Heart left ventricle (tissue), 16 donors: Measurements from ENCODE around the gene TMC6. TPM values are rescaled to one million over a fixed set of nuclear protein-coding genes. Genes with fewer than 3 reads are reported as not detected.

Source experiments
- ATAC-seq, 4 donors: fragments of 200-7000 bp; cut with Tn5 transposase; one replicate each; pipeline ENCODE4 v1.9.1; 2020 to 2022; ENCODE audit warnings: moderate library complexity in 4 of 4, mild to moderate bottlenecking in 3 of 4, moderate number of reproducible peaks in 1 of 4
- DNase-seq, 5 donors: peaks; one replicate each; pipeline ENCODE4 v3.0.0-alpha.2; 2020
- H3K27ac ChIP-seq, 12 donors: fragments of 200-600 bp; sonication (generic) in 4 of 12; one replicate each; pipeline versions ENCODE4 v1.5.0 to v1.8.0; 2016 to 2022; ENCODE audit warnings: mild to moderate bottlenecking in 2 of 12
- H3K27me3 ChIP-seq, 9 donors: fragments of 200-600 bp; sonication (generic) in 2 of 9; one replicate each; pipeline versions ENCODE4 v1.5.1 to v1.8.0; 2016 to 2022; ENCODE audit warnings: mild to moderate bottlenecking in 3 of 9
- H3K36me3 ChIP-seq, 9 donors: fragments of 200-600 bp; sonication (generic) in 2 of 9; one replicate each; pipeline versions ENCODE4 v1.5.0 to v1.8.0; 2018 to 2022; ENCODE audit warnings: mild to moderate bottlenecking in 2 of 9
- H3K4me1 ChIP-seq, 12 donors: fragments of 200-600 bp; sonication (generic) in 4 of 12; one replicate each; pipeline versions ENCODE4 v1.5.0 to v1.8.0; 2016 to 2022; ENCODE audit warnings: mild to moderate bottlenecking in 3 of 12
- H3K4me3 ChIP-seq, 12 donors: fragments of 200-600 bp; sonication (generic) in 4 of 12; one replicate each; pipeline versions ENCODE4 v1.5.0 to v1.8.0; 2017 to 2022; ENCODE audit warnings: mild to moderate bottlenecking in 9 of 12, moderate library complexity in 4 of 12
- H3K9me3 ChIP-seq, 12 donors: fragments of 200-600 bp; sonication (generic) in 4 of 12; one replicate each; pipeline versions ENCODE4 v1.5.0 to v1.8.0; 2016 to 2022; ENCODE audit warnings: mild to moderate bottlenecking in 1 of 12
- CTCF ChIP-seq, 12 donors: fragments of 200-600 bp; sonication (generic) in 4 of 12; IDR thresholded peaks; one replicate each; pipeline versions ENCODE4 v1.5.0 to v1.8.0; 2018 to 2022; ENCODE audit warnings: antibody characterized with exemption in 12 of 12, mild to moderate bottlenecking in 5 of 12
- POLR2A ChIP-seq, 2 donors: fragments of 450-650 bp; IDR thresholded peaks; one replicate each; pipeline ENCODE4 v1.6.1; 2017; ENCODE audit warnings: antibody characterized with exemption in 2 of 2, mild to moderate bottlenecking in 2 of 2, moderate library complexity in 2 of 2
- WGBS, 4 donors: extraction: QIAGEN DNeasy Blood & Tissue Kit in 2 of 4; methylation state at CpG; one replicate each; pipeline versions ENCODE4 v1.1.5 to v1.1.7; 2013 to 2018; 5-methylcytosine and 5-hydroxymethylcytosine counted together
- intact Hi-C, 10 donors: fragments of 100-400 bp; cut with DNase I; formaldehyde crosslinking; loops; one replicate each; pipeline versions ENCODE4 v1.11.1 to v1.14.2; 2022
- polyA plus RNA-seq, 2 donors: library from polyadenylated mRNA; stranded (reverse); fragments of 200-250 nt; gene quantifications; one replicate each; pipeline ENCODE4 v1.2.3, GENCODE V29; 2013
- total RNA-seq, 9 donors: library from RNA; depleted of rRNA in 2 of 9; stranded (reverse); fragments of >200 nt in 2 of 9; fragmentation: NEBNext Ultra II Directional in 3 of 9; extraction: Animal tissue kit (Norgen Biotek cat#: 25700) in 3 of 9; gene quantifications; one replicate each; pipeline versions ENCODE4 v1.1.0 to v1.2.4, GENCODE V29; 2016 to 2023
- donor health status: ischemic (EF 13 %, LVEDD 7.1; RV severe dilation, severe dysfunction).
- donor health status: healthy with polysubstance abuse.
- donor health status: DM: no; HTN: yes; CAD: no.
- donor health status: DM: no; HTN: no; CAD: no.
- donor health status: ischemic (EF 25% LVEDD 6.9; RV normal size, moderate dysfunction).
- donor health status: ischemic (EF 25% LVEDD 5.7; RV mildly dilated, moderate dysfunction).
- donor health status: healthy.
- donor health status: DM: yes; HTN: yes; CAD: no.
- donor health status: ischemic (EF 35%, LVEDD 5.7; RV mildly dilated, moderate dysfunction).
- donor health status: nonischemic (EF 11% LVEDD 7.7; RV severe dilation, severe dysfunction).
- donor health status: DM: yes; HTN: yes; CAD: no.
- donor health status: PGD.
- donor health status: ischemic (EF 29% LVEDD 5.4; RV normal size, mild dysfunction).
- donor health status: nonischemic (EF 23%, LVEDD 6.1; RV moderate dilation, normal function).

TMC6 gene
- total and polyA plus RNA-seq, 11 donors = 31.2 to 139 (median 69.9) TPM

GRCh38 chr17:78092794-78093324 lies 35.7 kb downstream of the TMC6 start:
- H3K36me3 ChIP-seq = peaks cover 0 to 100% (median 97%) of the 10 kb centered on the region in 9 donors
- H3K9me3 ChIP-seq = no peaks in the 10 kb centered on the region
- ATAC-seq (no peak), DNase-seq (no peak)
- H3K4me3 ChIP-seq = no peak overlapping the region
- H3K4me1 ChIP-seq = peaks cover 0 to 17% (median 0%) of the 10 kb centered on the region in 12 donors
- intact Hi-C loops = no loop called here
- H3K27me3 ChIP-seq = no peaks in the 10 kb centered on the region
- H3K27ac ChIP-seq = no peak overlapping the region
- no peak for TF ChIP-seq CTCF (IDR thresholded peaks at IDR 0.05)
- TF ChIP-seq POLR2A (IDR thresholded peaks at IDR 0.05) = no peak
- 76 to 90% (median 78%) methylated on average over 5 to 6 of the region's 6 CpGs for WGBS, 4 donors

- intact Hi-C loops = loop anchor here in 3 of 10 donors (10.0 kb wide), 1 partner anchor 65 kb away; no protein-coding TSS in a partner anchor
- peak overlapping the region in 9 of 12 donors; percentile 1 to 77 (median 36) for H3K27ac ChIP-seq
- DNase-seq (no peak), ATAC-seq (peak in 2 of 4 donors; percentile 24 to 33)
- TF ChIP-seq POLR2A (IDR thresholded peaks at IDR 0.05) (no peak), CTCF (IDR thresholded peaks at IDR 0.05) (no peak)
- 70 to 75% (median 71%) methylated on average over 7 of the region's 7 CpGs for WGBS, 4 donors
- H3K4me1 ChIP-seq = peaks cover 0 to 20% (median 0%) of the 10 kb centered on the region in 12 donors
- no peak overlapping the region for H3K4me3 ChIP-seq
- no peaks in the 10 kb centered on the region for H3K27me3 ChIP-seq
- no peaks in the 10 kb centered on the region for H3K9me3 ChIP-seq
- H3K36me3 ChIP-seq = peaks cover 0 to 100% (median 96%) of the 10 kb centered on the region in 9 donors
Observed at GRCh38 chr17:78089576-78090281, 38.8 kb downstream of the TMC6 start.

GRCh38 chr17:78088529-78088928 lies 40.0 kb downstream of the TMC6 start:
- 37 to 97% (median 88%) methylated on average over 1 of the region's 1 CpG for WGBS, 4 donors
- Histone ChIP-seq H3K36me3 (peaks cover 0 to 100% (median 87%) of the 10 kb centered on the region in 9 donors), H3K9me3 (no peaks in the 10 kb centered on the region), H3K27ac (peak overlapping the region in 1 of 12 donors; percentile 36), H3K27me3 (no peaks in the 10 kb centered on the region), H3K4me1 (peaks cover 0 to 28% (median 1%) of the 10 kb centered on the region in 12 donors), H3K4me3 (no peak overlapping the region)
- no peak for DNase-seq
- no peak for TF ChIP-seq CTCF (IDR thresholded peaks at IDR 0.05)
- TF ChIP-seq POLR2A (IDR thresholded peaks at IDR 0.05) = no peak
- no peak for ATAC-seq
- intact Hi-C loops = loop anchor here in 3 of 10 donors (10.0 kb wide), 1 partner anchor 64 kb away; no protein-coding TSS in a partner anchor

GRCh38 chr17:78086740-78087139 lies 41.8 kb downstream of the TMC6 start:
- Histone ChIP-seq H3K27me3 (no peaks in the 10 kb centered on the region), H3K4me3 (no peak overlapping the region), H3K36me3 (peaks cover 0 to 98% (median 85%) of the 10 kb centered on the region in 9 donors), H3K9me3 (no peaks in the 10 kb centered on the region), H3K27ac (no peak overlapping the region), H3K4me1 (peaks cover 0 to 44% (median 7%) of the 10 kb centered on the region in 12 donors)
- no peak for TF ChIP-seq POLR2A (IDR thresholded peaks at IDR 0.05)
- TF ChIP-seq CTCF (IDR thresholded peaks at IDR 0.05) = no peak
- intact Hi-C loops = loop anchor here in 3 of 10 donors (10.0 kb wide), 1 partner anchor 62 kb away; no protein-coding TSS in a partner anchor
- no peak for ATAC-seq
- DNase-seq = no peak
- WGBS, 4 donors = 93 to 96% (median 96%) methylated on average over 13 of the region's 13 CpGs
